Uterus (tissue), 4 donors: Measurements from ENCODE around the gene RFTN2. TPM values are rescaled to one million over a fixed set of nuclear protein-coding genes. Genes with fewer than 3 reads are reported as not detected.
"Not testable (repeated sequence)": the region's sequence is repeated elsewhere in the genome, so short reads cannot be mapped to it uniquely, and the experiment has no call there.

Source experiments
- DNase-seq, 2 donors: peaks; one replicate each; pipeline ENCODE4 v3.0.0-alpha.2; 2019 to 2020
- H3K27ac ChIP-seq, 2 donors: fragments of 200-600 bp; sonication (generic); 1 replicate in 1 of 2; 2 replicates in 1 of 2; pipeline ENCODE4 v1.5.1; 2016 to 2018
- H3K27me3 ChIP-seq, 2 donors: fragments of 200-600 bp; sonication (generic); one replicate each; pipeline ENCODE4 v1.5.1; 2018 to 2019; ENCODE audit warnings: control low read depth in 1 of 2
- H3K36me3 ChIP-seq, 2 donors: fragments of 200-600 bp; sonication (generic); one replicate each; pipeline ENCODE4 v1.5.1; 2019; ENCODE audit warnings: control low read depth in 1 of 2
- H3K4me1 ChIP-seq, 2 donors: fragments of 200-600 bp; sonication (generic); one replicate each; pipeline ENCODE4 v1.5.1; 2018 to 2019; ENCODE audit warnings: control low read depth in 1 of 2
- H3K4me3 ChIP-seq, 2 donors: fragments of 200-600 bp; sonication (generic); 1 replicate in 1 of 2; 2 replicates in 1 of 2; pipeline ENCODE4 v1.5.1; 2018 to 2019; ENCODE audit warnings: mild to moderate bottlenecking in 1 of 2
- H3K9me3 ChIP-seq, 2 donors: fragments of 200-600 bp; sonication (generic); one replicate each; pipeline ENCODE4 v1.5.1; 2019; ENCODE audit warnings: control low read depth in 1 of 2
- CTCF ChIP-seq, 4 experiments: fragments of 200-600 bp in 2 of 4; fragments of 450-650 bp in 2 of 4; sonication (generic) in 2 of 4; IDR thresholded peaks; one replicate each; pipeline ENCODE4 v1.5.1; 2016 to 2019; ENCODE audit warnings: antibody characterized with exemption in 4 of 4, mild to moderate bottlenecking in 2 of 4, moderate library complexity in 1 of 4
- POLR2A ChIP-seq, 2 donors: fragments of 450-650 bp; IDR thresholded peaks; one replicate each; pipeline ENCODE4 v1.6.1; 2016; ENCODE audit warnings: antibody characterized with exemption in 2 of 2, mild to moderate bottlenecking in 1 of 2, moderate library complexity in 1 of 2
- intact Hi-C: fragments of 100-400 bp; cut with DNase I; formaldehyde crosslinking; loops from one replicate; pipeline ENCODE4 v1.15.1; 2023; ENCODE audit warnings: low total_unique reads
- total RNA-seq, 4 donors: library from RNA; depleted of rRNA in 3 of 4; stranded (reverse); fragments of >200 nt in 3 of 4; gene quantifications; one replicate each; pipeline versions ENCODE4 v1.1.0 to v1.2.4, GENCODE V29; 2014 to 2023
- donor health status: DM: yes; HTN: yes; CAD: no.

Gene RFTN2
- total RNA-seq = 10 to 100 TPM in 2 of 4 donors, 1 to 10 TPM in 2; 2.0 to 26.7 (median 9.5) TPM

DNA sequence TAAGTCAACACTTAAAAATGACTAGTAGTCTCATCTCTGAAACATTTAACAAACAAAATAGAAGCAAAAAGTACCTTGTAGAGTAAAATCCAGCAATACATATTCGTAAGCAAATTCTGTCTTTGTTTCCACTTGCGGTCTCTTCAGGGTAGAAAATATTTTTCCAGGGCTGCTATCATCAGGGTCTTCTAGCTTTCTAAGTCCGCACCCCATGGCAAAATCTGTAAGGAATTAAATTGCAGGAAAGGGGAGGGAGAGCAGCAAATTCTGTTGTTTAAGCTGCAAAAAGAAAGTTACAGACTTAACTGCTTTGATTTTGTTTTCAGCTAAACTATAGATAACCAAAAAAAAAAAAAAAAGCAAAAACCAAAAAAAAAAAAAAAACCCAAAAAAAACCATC is at the start of gene RFTN2:
TSS of gene RFTN2 (minus strand) at position 342 of the 400 bp plus-strand sequence. CDS start at position 213, 129 bp downstream.
- Histone ChIP-seq H3K4me1 (no peaks in the 10 kb centered on the region), H3K4me3 (peak within 1 kb of the TSS; percentile 16 to 40), H3K27me3 (no peaks in the 10 kb centered on the region), H3K27ac (peak within 1 kb of the TSS; percentile 58 to 88), H3K36me3 (no peaks in the 10 kb centered on the region), H3K9me3 (no peaks in the 10 kb centered on the region)
- TF ChIP-seq CTCF (IDR thresholded peaks at IDR 0.05) = no peak
- TF ChIP-seq POLR2A (IDR thresholded peaks at IDR 0.05) = no peak
- DNase-seq = no peak
- intact Hi-C loops = no loop called here

DNA sequence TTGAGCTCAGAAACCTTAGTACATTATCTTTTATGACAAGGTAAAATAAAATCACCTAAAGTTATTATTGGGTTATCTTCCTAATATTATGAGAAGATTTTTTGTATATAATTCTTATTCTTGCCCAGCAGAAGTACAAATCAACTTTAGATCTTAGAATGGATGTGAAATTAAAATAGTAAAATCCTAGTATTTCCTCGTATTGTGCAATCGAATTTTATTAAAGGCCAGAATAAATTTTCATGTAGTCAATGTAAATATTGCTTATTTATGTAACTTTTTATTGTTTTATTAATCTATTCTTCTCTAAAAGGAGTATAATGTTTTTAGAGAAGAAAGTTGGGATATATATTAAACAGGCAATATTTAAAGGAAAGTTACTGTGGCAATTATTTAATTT is 42.5 kb upstream of the RFTN2 start:
- Histone ChIP-seq H3K27me3 (no peaks in the 10 kb centered on the region), H3K4me1 (no peaks in the 10 kb centered on the region), H3K9me3 (no peaks in the 10 kb centered on the region), H3K36me3 (no peaks in the 10 kb centered on the region), H3K4me3 (no peak overlapping the region), H3K27ac (no peak overlapping the region)
- TF ChIP-seq CTCF (IDR thresholded peaks at IDR 0.05) = no peak
- TF ChIP-seq POLR2A (IDR thresholded peaks at IDR 0.05) = no peak
- DNase-seq = no peak
- intact Hi-C loops = no loop called here

- H3K4me3 ChIP-seq = no peak overlapping the region
- no peak for TF ChIP-seq POLR2A (IDR thresholded peaks at IDR 0.05)
- TF ChIP-seq CTCF (IDR thresholded peaks at IDR 0.05) = no peak
- no peaks in the 10 kb centered on the region for H3K9me3 ChIP-seq
- no peaks in the 10 kb centered on the region for H3K36me3 ChIP-seq
- H3K27me3 ChIP-seq = no peaks in the 10 kb centered on the region
- H3K4me1 ChIP-seq = no peaks in the 10 kb centered on the region
- DNase-seq = no peak
- intact Hi-C loops = no loop called here
- no peak overlapping the region for H3K27ac ChIP-seq
Measured at GRCh38 chr2:197713271-197713670, 37.9 kb upstream of the RFTN2 start.

- Histone ChIP-seq H3K4me3 (no peak overlapping the region), H3K4me1 (peaks cover 0 to 3% of the 10 kb centered on the region in 2 donors), H3K36me3 (no peaks in the 10 kb centered on the region), H3K27me3 (no peaks in the 10 kb centered on the region), H3K9me3 (no peaks in the 10 kb centered on the region), H3K27ac (no peak overlapping the region)
- no peak for DNase-seq
- intact Hi-C loops = no loop called here
- TF ChIP-seq POLR2A (IDR thresholded peaks at IDR 0.05) = no peak
- TF ChIP-seq CTCF (IDR thresholded peaks at IDR 0.05) = no peak
Measured at GRCh38 chr2:197711578-197711977, 36.2 kb upstream of the RFTN2 start.

- DNase-seq = no peak
- no peaks in the 10 kb centered on the region for H3K9me3 ChIP-seq
- intact Hi-C loops = no loop called here
- H3K4me3 ChIP-seq = no peak overlapping the region
- no peak for TF ChIP-seq CTCF (IDR thresholded peaks at IDR 0.05)
- TF ChIP-seq POLR2A (IDR thresholded peaks at IDR 0.05) = no peak
- no peak overlapping the region for H3K27ac ChIP-seq
- peaks cover 0 to 6% of the 10 kb centered on the region in 2 donors for H3K4me1 ChIP-seq
- no peaks in the 10 kb centered on the region for H3K36me3 ChIP-seq
- H3K27me3 ChIP-seq = no peaks in the 10 kb centered on the region
Measured at GRCh38 chr2:197710424-197711042, 35.1 kb upstream of the RFTN2 start.

GRCh38 chr2:197709140-197709539 is 33.8 kb upstream of the RFTN2 start:
- not testable (repeated sequence) for H3K4me3 ChIP-seq, DNase-seq, H3K27ac ChIP-seq, H3K4me1 ChIP-seq, H3K27me3 ChIP-seq, H3K36me3 ChIP-seq, H3K9me3 ChIP-seq
- intact Hi-C loops = loop anchor here (10.0 kb wide), 1 partner anchor 586 kb away; no protein-coding TSS in a partner anchor
